HuH-7.5 (cell line): ENCODE measurements around the gene VCL.

ENCODE experiments used
- DNase-seq: peaks from one replicate; pipeline ENCODE4 v3.0.0; 2011; ENCODE audit warnings: low spot score

Gene VCL

GRCh38 chr10:74077416-74077815, 79.5 kb downstream of the VCL start:
- DNase-seq, result no peak

GRCh38 chr10:74078037-74078436, 80.1 kb downstream of the VCL start:
- DNase-seq, result no peak

GRCh38 chr10:74079028-74079935, 81.4 kb downstream of the VCL start:
- no peak for DNase-seq

- DNase-seq, result no peak
Observed at GRCh38 chr10:74079936-74080590, 82.1 kb downstream of the VCL start.

GRCh38 chr10:74081192-74081803, 83.4 kb downstream of the VCL start:
- DNase-seq, result peak; percentile 18

GRCh38 chr10:74081941-74082718, 84.2 kb downstream of the VCL start:
- no peak for DNase-seq

GRCh38 chr10:74083304-74083703, 85.4 kb downstream of the VCL start:
- no peak for DNase-seq

- no peak for DNase-seq
Observed at GRCh38 chr10:74084955-74085354, 87.0 kb downstream of the VCL start.

GRCh38 chr10:74086317-74086716, 88.4 kb downstream of the VCL start:
- DNase-seq, result no peak

GRCh38 chr10:74088722-74089121, 90.8 kb downstream of the VCL start:
- no peak for DNase-seq

- no peak for DNase-seq
Observed at GRCh38 chr10:74092372-74092771, 94.5 kb downstream of the VCL start.

GRCh38 chr10:74093530-74094164, 95.7 kb downstream of the VCL start:
- DNase-seq, result no peak

- DNase-seq, result no peak
Observed at GRCh38 chr10:74094231-74094630, 96.3 kb downstream of the VCL start.

- DNase-seq, result no peak
Observed at GRCh38 chr10:74096777-74097176, 98.9 kb downstream of the VCL start.

GRCh38 chr10:74097776-74098175, 99.9 kb downstream of the VCL start:
- DNase-seq, result no peak

GRCh38 chr10:74099420-74099819, 101.5 kb downstream of the VCL start:
- no peak for DNase-seq

- DNase-seq, result no peak
Observed at GRCh38 chr10:74099836-74100235, 101.9 kb downstream of the VCL start.

- peak; percentile 18 for DNase-seq
Observed at GRCh38 chr10:74103560-74104258, 105.8 kb downstream of the VCL start.

- no peak for DNase-seq
Observed at GRCh38 chr10:74104480-74104879, 106.6 kb downstream of the VCL start.

GRCh38 chr10:74104996-74105395, 107.1 kb downstream of the VCL start:
- DNase-seq, result no peak

- no peak for DNase-seq
Observed at GRCh38 chr10:74107391-74107790, 109.5 kb downstream of the VCL start.
